ENCODE measurements around the gene RYR1.

DNA sequence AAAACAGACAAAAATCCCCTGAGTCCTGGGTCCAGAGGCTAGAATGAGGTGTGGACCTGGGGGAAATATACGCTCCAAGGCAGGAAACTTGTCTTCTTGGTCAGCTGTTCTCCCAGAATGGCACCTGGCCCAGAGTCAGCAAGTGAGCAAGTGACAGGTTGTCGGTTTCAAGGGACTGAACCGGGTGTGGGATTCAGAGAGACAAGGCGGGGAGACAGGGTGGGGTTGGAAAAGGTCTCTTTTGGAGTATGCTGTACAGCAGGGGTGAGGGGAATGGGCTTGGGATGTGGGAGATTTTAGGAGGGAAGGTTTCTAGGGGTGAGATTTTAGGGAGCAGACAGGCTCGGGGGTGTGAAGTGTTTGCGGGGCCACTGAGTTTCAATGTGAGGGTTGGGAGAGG, 83.3 kb downstream of the RYR1 start:
- TF ChIP-seq, protein P1, sequence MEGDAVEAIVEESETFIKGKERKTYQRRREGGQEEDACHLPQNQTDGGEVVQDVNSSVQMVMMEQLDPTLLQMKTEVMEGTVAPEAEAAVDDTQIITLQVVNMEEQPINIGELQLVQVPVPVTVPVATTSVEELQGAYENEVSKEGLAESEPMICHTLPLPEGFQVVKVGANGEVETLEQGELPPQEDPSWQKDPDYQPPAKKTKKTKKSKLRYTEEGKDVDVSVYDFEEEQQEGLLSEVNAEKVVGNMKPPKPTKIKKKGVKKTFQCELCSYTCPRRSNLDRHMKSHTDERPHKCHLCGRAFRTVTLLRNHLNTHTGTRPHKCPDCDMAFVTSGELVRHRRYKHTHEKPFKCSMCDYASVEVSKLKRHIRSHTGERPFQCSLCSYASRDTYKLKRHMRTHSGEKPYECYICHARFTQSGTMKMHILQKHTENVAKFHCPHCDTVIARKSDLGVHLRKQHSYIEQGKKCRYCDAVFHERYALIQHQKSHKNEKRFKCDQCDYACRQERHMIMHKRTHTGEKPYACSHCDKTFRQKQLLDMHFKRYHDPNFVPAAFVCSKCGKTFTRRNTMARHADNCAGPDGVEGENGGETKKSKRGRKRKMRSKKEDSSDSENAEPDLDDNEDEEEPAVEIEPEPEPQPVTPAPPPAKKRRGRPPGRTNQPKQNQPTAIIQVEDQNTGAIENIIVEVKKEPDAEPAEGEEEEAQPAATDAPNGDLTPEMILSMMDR (IDR thresholded peaks at IDR 0.05), result no peak
- TF ChIP-seq POLR2A (IDR thresholded peaks at IDR 0.05), result no peak

Data from body of pancreas (tissue), 4 donors.